ENCODE measurements around the gene ECEL1.

The ECEL1 gene

DNA sequence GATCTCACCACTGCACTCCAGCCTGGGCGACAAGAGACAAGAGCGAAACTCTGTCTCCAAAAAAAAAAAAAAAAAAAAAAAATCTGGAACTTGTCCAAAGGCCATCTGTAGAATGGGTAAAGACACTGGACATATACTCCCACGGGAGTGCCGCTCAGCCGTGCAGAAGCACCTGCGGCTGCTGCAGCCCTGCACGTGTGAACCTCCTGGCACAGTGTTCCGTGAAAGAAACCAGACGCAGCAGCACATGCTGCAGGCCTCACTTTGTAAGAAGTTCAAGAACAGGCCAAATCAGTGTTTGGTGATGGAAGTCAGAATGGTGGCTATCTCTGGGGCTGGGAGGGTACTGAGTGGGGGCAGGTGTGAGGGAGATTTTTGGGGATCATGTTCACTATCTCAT is 44.8 kb upstream of the ECEL1 start:
- H3K27ac ChIP-seq, result no peak overlapping the region
- TF ChIP-seq, protein P1, sequence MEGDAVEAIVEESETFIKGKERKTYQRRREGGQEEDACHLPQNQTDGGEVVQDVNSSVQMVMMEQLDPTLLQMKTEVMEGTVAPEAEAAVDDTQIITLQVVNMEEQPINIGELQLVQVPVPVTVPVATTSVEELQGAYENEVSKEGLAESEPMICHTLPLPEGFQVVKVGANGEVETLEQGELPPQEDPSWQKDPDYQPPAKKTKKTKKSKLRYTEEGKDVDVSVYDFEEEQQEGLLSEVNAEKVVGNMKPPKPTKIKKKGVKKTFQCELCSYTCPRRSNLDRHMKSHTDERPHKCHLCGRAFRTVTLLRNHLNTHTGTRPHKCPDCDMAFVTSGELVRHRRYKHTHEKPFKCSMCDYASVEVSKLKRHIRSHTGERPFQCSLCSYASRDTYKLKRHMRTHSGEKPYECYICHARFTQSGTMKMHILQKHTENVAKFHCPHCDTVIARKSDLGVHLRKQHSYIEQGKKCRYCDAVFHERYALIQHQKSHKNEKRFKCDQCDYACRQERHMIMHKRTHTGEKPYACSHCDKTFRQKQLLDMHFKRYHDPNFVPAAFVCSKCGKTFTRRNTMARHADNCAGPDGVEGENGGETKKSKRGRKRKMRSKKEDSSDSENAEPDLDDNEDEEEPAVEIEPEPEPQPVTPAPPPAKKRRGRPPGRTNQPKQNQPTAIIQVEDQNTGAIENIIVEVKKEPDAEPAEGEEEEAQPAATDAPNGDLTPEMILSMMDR (conservative IDR thresholded peaks at IDR 0.05), result no peak

- TF ChIP-seq, protein P1 (conservative IDR thresholded peaks at IDR 0.05), result no peak
- no peak overlapping the region for H3K27ac ChIP-seq
These were observed 43.1 kb upstream of the ECEL1 start for GRCh38 chr2:232530626-232531260.

- H3K27ac ChIP-seq, result no peak overlapping the region
- TF ChIP-seq, protein P1 (conservative IDR thresholded peaks at IDR 0.05), result no peak
These were observed 42.3 kb upstream of the ECEL1 start for GRCh38 chr2:232529806-232530547.

GRCh38 chr2:232528746-232529460 is 41.3 kb upstream of the ECEL1 start:
- H3K27ac ChIP-seq, result no peak overlapping the region
- TF ChIP-seq, protein P1 (conservative IDR thresholded peaks at IDR 0.05), result no peak

GRCh38 chr2:232527905-232528470 is 40.4 kb upstream of the ECEL1 start:
- TF ChIP-seq, protein P1 (conservative IDR thresholded peaks at IDR 0.05), result no peak
- H3K27ac ChIP-seq, result no peak overlapping the region

GRCh38 chr2:232526372-232526941 is 38.8 kb upstream of the ECEL1 start:
- TF ChIP-seq, protein P1 (conservative IDR thresholded peaks at IDR 0.05), result no peak
- no peak overlapping the region for H3K27ac ChIP-seq
